ENCODE results near the gene PRRG1.
"Not testable (repeated sequence)": the region's sequence is repeated elsewhere in the genome, so short reads cannot be mapped to it uniquely, and the experiment has no call there.

PRRG1 gene

DNA sequence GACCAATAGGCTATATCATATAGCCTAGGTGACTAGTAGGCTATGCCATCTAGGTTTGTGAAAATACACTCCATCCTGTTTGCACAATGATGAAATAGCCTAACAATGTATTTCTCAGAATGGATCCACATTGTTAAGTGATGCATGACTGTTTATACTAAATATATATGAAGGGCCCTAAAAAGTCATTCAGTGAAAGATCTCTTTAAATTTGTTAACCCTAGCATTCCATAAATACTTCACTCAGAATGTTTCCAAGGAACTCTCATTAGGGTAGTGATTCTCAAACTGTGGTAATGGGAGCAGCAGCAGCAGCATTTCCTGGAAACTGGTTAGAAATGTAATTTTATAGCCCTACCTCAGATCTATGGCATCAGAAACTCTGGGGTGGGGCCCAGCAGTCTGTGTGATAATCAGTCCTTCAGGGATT, 74.9 kb downstream of the PRRG1 start:
- H3K9ac ChIP-seq (ENCODE audit: low read depth, low read length, poor library complexity), result no peak overlapping the region
- H3K27ac ChIP-seq (replicated peaks; ENCODE audit: low read length), result no peak overlapping the region
- no peak for DNase-seq (ENCODE audit: low spot score)
- no peak overlapping the region for H4K91ac ChIP-seq (ENCODE audit: low read depth, low read length, poor library complexity)
- H2BK15ac ChIP-seq (ENCODE audit: low read length), result no peak overlapping the region
- H4K8ac ChIP-seq (ENCODE audit: low read depth, low read length), result no peak overlapping the region
- H3K9me3 ChIP-seq (replicated peaks in 1 of 2; ENCODE audit: control insufficient read depth in 2 of 2, insufficient read depth in 1 of 2, low read depth in 1 of 2, low read length in 2 of 2), result no peaks in the 10 kb centered on the region
- H3K27me3 ChIP-seq (ENCODE audit: control insufficient read depth in 3 of 3, insufficient read depth in 3 of 3, low read depth in 1 of 3, low read length in 3 of 3), result no peaks in the 10 kb centered on the region
- no peak overlapping the region for H3K4ac ChIP-seq (ENCODE audit: low read length)
- no peaks in the 10 kb centered on the region for H3K79me1 ChIP-seq (ENCODE audit: low read depth, low read length)
- H2BK5ac ChIP-seq (ENCODE audit: low read length), result no peak overlapping the region
- no peak overlapping the region for H3K14ac ChIP-seq (ENCODE audit: low read length)
- no peak overlapping the region for H2BK120ac ChIP-seq (ENCODE audit: low read depth, low read length)
- no peaks in the 10 kb centered on the region for H3K4me1 ChIP-seq (ENCODE audit: control insufficient read depth in 2 of 2, insufficient read depth in 1 of 2, low read depth in 1 of 2, low read length in 2 of 2)
- H3K18ac ChIP-seq (ENCODE audit: low read length), result no peak overlapping the region
- H2BK12ac ChIP-seq (ENCODE audit: low read length), result no peak overlapping the region
- H3K36me3 ChIP-seq (replicated peaks in 1 of 2; ENCODE audit: control insufficient read depth in 2 of 2, insufficient read depth in 2 of 2, low read length in 2 of 2), result no peaks in the 10 kb centered on the region
- H2AFZ ChIP-seq (ENCODE audit: low read length), result no peak overlapping the region
- no peak overlapping the region for H2AK5ac ChIP-seq (ENCODE audit: low read depth, low read length)
- no peak overlapping the region for H3K23ac ChIP-seq (ENCODE audit: low read depth, low read length, poor library complexity)
- H3K4me3 ChIP-seq (ENCODE audit: low read length in 2 of 2), result no peak overlapping the region
- H3K4me2 ChIP-seq (ENCODE audit: insufficient read depth, low read length, poor library complexity, severe bottlenecking), result no peak overlapping the region

DNA sequence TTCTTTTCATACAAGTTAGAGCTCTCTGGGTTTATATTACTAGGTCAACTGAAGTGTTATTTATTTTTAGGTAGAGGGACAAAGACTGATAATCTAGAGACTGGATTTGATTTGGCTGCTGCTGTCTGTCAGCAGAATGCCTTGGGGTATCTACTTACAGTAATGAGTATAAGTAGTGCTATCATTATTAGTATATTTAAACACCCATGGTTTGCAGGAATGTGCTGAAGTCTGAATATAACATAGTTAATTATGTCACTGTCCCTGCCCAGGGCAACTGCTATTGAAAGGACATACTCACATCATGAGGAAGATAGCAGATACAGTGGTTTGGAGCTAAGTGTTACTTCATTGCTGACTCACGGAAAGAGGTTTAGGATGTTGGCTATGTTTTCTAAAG, 76.2 kb downstream of the PRRG1 start:
- H4K91ac ChIP-seq (ENCODE audit: low read depth, low read length, poor library complexity), result no peak overlapping the region
- no peaks in the 10 kb centered on the region for H3K27me3 ChIP-seq (ENCODE audit: control insufficient read depth in 3 of 3, insufficient read depth in 3 of 3, low read depth in 1 of 3, low read length in 3 of 3)
- no peak overlapping the region for H2BK12ac ChIP-seq (ENCODE audit: low read length)
- H2BK15ac ChIP-seq (ENCODE audit: low read length), result no peak overlapping the region
- no peak overlapping the region for H4K8ac ChIP-seq (ENCODE audit: low read depth, low read length)
- H3K9ac ChIP-seq (ENCODE audit: low read depth, low read length, poor library complexity), result no peak overlapping the region
- no peak overlapping the region for H2BK5ac ChIP-seq (ENCODE audit: low read length)
- no peaks in the 10 kb centered on the region for H3K36me3 ChIP-seq (replicated peaks in 1 of 2; ENCODE audit: control insufficient read depth in 2 of 2, insufficient read depth in 2 of 2, low read length in 2 of 2)
- no peak overlapping the region for H3K4me2 ChIP-seq (ENCODE audit: insufficient read depth, low read length, poor library complexity, severe bottlenecking)
- H3K9me3 ChIP-seq (replicated peaks in 1 of 2; ENCODE audit: control insufficient read depth in 2 of 2, insufficient read depth in 1 of 2, low read depth in 1 of 2, low read length in 2 of 2), result no peaks in the 10 kb centered on the region
- no peak overlapping the region for H3K23ac ChIP-seq (ENCODE audit: low read depth, low read length, poor library complexity)
- H3K4ac ChIP-seq (ENCODE audit: low read length), result no peak overlapping the region
- H3K79me1 ChIP-seq (ENCODE audit: low read depth, low read length), result no peaks in the 10 kb centered on the region
- no peak overlapping the region for H2BK120ac ChIP-seq (ENCODE audit: low read depth, low read length)
- no peak overlapping the region for H3K18ac ChIP-seq (ENCODE audit: low read length)
- no peak overlapping the region for H3K14ac ChIP-seq (ENCODE audit: low read length)
- H2AFZ ChIP-seq (ENCODE audit: low read length), result no peak overlapping the region
- no peak overlapping the region for H3K4me3 ChIP-seq (ENCODE audit: low read length in 2 of 2)
- H3K27ac ChIP-seq (replicated peaks; ENCODE audit: low read length), result no peak overlapping the region
- DNase-seq (ENCODE audit: low spot score), result no peak
- H2AK5ac ChIP-seq (ENCODE audit: low read depth, low read length), result no peak overlapping the region
- no peaks in the 10 kb centered on the region for H3K4me1 ChIP-seq (ENCODE audit: control insufficient read depth in 2 of 2, insufficient read depth in 1 of 2, low read depth in 1 of 2, low read length in 2 of 2)
- no CpG with 5 or more reads among the region's 1 CpG for WGBS, 2 donors (ENCODE audit: extremely low coverage in 2 of 2, insufficient read length in 2 of 2, insufficient replicate concordance in 1 of 2)

DNA sequence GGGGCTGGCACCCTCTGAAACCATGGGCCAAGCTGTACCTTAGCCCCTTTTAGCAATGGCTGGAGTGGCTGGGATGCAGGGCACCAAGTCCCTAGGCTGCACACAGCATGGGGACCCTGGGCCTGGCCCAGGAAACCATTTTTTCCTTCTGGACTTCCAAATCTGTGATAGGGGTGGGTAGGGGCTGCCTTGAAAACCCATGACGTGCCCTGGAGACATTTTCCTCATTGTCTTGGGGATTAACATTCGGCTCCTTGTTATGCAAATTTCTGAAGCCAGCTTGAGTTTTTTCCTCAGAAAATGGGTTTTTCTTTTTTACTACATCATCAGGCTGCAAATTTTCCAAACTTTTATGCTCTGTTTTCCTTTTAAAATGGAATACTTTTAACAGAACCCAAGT, 79.8 kb downstream of the PRRG1 start:
- H4K8ac ChIP-seq (ENCODE audit: low read depth, low read length); H3K79me1 ChIP-seq (ENCODE audit: low read depth, low read length); H2BK12ac ChIP-seq (ENCODE audit: low read length); H2BK120ac ChIP-seq (ENCODE audit: low read depth, low read length); H3K27ac ChIP-seq (replicated peaks; ENCODE audit: low read length); H3K14ac ChIP-seq (ENCODE audit: low read length); H2AFZ ChIP-seq (ENCODE audit: low read length); DNase-seq (ENCODE audit: low spot score); H3K9ac ChIP-seq (ENCODE audit: low read depth, low read length, poor library complexity); H2BK15ac ChIP-seq (ENCODE audit: low read length); H3K4me3 ChIP-seq (ENCODE audit: low read length in 2 of 2); H2AK5ac ChIP-seq (ENCODE audit: low read depth, low read length); H3K23ac ChIP-seq (ENCODE audit: low read depth, low read length, poor library complexity); H3K4me1 ChIP-seq (ENCODE audit: control insufficient read depth in 2 of 2, insufficient read depth in 1 of 2, low read depth in 1 of 2, low read length in 2 of 2); H3K18ac ChIP-seq (ENCODE audit: low read length); H4K91ac ChIP-seq (ENCODE audit: low read depth, low read length, poor library complexity); H3K36me3 ChIP-seq (replicated peaks in 1 of 2; ENCODE audit: control insufficient read depth in 2 of 2, insufficient read depth in 2 of 2, low read length in 2 of 2); H3K9me3 ChIP-seq (replicated peaks in 1 of 2; ENCODE audit: control insufficient read depth in 2 of 2, insufficient read depth in 1 of 2, low read depth in 1 of 2, low read length in 2 of 2); H3K4me2 ChIP-seq (ENCODE audit: insufficient read depth, low read length, poor library complexity, severe bottlenecking); H3K4ac ChIP-seq (ENCODE audit: low read length); H2BK5ac ChIP-seq (ENCODE audit: low read length); H3K27me3 ChIP-seq (ENCODE audit: control insufficient read depth in 3 of 3, insufficient read depth in 3 of 3, low read depth in 1 of 3, low read length in 3 of 3): not testable (repeated sequence)
- WGBS, 2 donors (ENCODE audit: extremely low coverage in 2 of 2, insufficient read length in 2 of 2, insufficient replicate concordance in 1 of 2), result no CpG with 5 or more reads among the region's 2 CpGs

DNA sequence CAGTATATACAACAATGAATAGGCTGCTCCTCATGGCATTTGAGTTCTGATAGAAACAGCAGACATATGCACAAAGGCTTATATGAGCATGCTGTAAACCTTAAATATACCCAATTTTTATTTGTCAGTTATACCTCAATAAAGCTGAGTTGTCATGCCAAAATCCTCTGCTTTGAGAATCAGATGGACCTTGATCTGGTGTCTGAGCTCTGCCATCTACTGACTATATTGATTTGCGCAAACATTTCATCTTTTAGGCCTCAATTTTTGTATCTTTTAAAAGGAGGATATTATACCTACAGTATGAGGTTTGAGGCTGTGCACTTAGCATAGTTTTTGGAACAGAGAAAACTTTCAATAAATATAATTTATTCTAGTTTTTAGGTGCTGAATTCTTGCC, 85.2 kb downstream of the PRRG1 start:
- Histone ChIP-seq H3K27me3 (ENCODE audit: control insufficient read depth in 3 of 3, insufficient read depth in 3 of 3, low read depth in 1 of 3, low read length in 3 of 3) (no peaks in the 10 kb centered on the region), H2BK5ac (ENCODE audit: low read length) (no peak overlapping the region), H4K8ac (ENCODE audit: low read depth, low read length) (no peak overlapping the region), H2AK5ac (ENCODE audit: low read depth, low read length) (no peak overlapping the region), H3K4me2 (ENCODE audit: insufficient read depth, low read length, poor library complexity, severe bottlenecking) (no peak overlapping the region), H3K23ac (ENCODE audit: low read depth, low read length, poor library complexity) (no peak overlapping the region), H2BK12ac (ENCODE audit: low read length) (no peak overlapping the region), H3K14ac (ENCODE audit: low read length) (no peak overlapping the region), H3K4me3 (ENCODE audit: low read length in 2 of 2) (no peak overlapping the region), H2BK120ac (ENCODE audit: low read depth, low read length) (no peak overlapping the region), H2BK15ac (ENCODE audit: low read length) (no peak overlapping the region), H3K4me1 (ENCODE audit: control insufficient read depth in 2 of 2, insufficient read depth in 1 of 2, low read depth in 1 of 2, low read length in 2 of 2) (no peaks in the 10 kb centered on the region), H3K4ac (ENCODE audit: low read length) (no peak overlapping the region), H3K79me1 (ENCODE audit: low read depth, low read length) (no peaks in the 10 kb centered on the region), H2AFZ (ENCODE audit: low read length) (no peak overlapping the region), H3K9me3 (replicated peaks in 1 of 2; ENCODE audit: control insufficient read depth in 2 of 2, insufficient read depth in 1 of 2, low read depth in 1 of 2, low read length in 2 of 2) (no peaks in the 10 kb centered on the region), H3K9ac (ENCODE audit: low read depth, low read length, poor library complexity) (no peak overlapping the region), H4K91ac (ENCODE audit: low read depth, low read length, poor library complexity) (no peak overlapping the region), H3K36me3 (replicated peaks in 1 of 2; ENCODE audit: control insufficient read depth in 2 of 2, insufficient read depth in 2 of 2, low read length in 2 of 2) (no peaks in the 10 kb centered on the region), H3K18ac (ENCODE audit: low read length) (no peak overlapping the region), H3K27ac (replicated peaks; ENCODE audit: low read length) (no peak overlapping the region)
- no CpG with 5 or more reads among the region's 1 CpG for WGBS, 2 donors (ENCODE audit: extremely low coverage in 2 of 2, insufficient read length in 2 of 2, insufficient replicate concordance in 1 of 2)
- no peak for DNase-seq (ENCODE audit: low spot score)
